Trophoblast cell (in vitro differentiated cells and primary cell): ENCODE data around the gene AAK1.

Source experiments
- DNase-seq, 2 donors: peaks; one replicate each; pipeline ENCODE4 v3.0.0-alpha.2; 2016
- H2AFZ ChIP-seq: 2 replicates; pipeline ENCODE4 v1.6.1; 2013; ENCODE audit warnings: low read length, moderate library complexity, mild to moderate bottlenecking; ENCODE audit not compliant: insufficient read depth, poor library complexity
- H2AK5ac ChIP-seq: 2 replicates; pipeline ENCODE4 v1.6.1; 2013; ENCODE audit warnings: mild to moderate bottlenecking, low read length
- H2BK120ac ChIP-seq: 2 replicates; pipeline ENCODE4 v1.6.1; 2013; ENCODE audit warnings: low read length, mild to moderate bottlenecking, moderate library complexity; ENCODE audit not compliant: insufficient read depth, poor library complexity
- H2BK12ac ChIP-seq: 2 replicates; pipeline ENCODE4 v1.6.1; 2013; ENCODE audit warnings: mild to moderate bottlenecking, low read length, moderate library complexity
- H2BK5ac ChIP-seq: 2 replicates; pipeline ENCODE4 v1.6.1; 2013; ENCODE audit warnings: low read length, low read depth, moderate library complexity, mild to moderate bottlenecking; ENCODE audit not compliant: poor library complexity
- H3K14ac ChIP-seq: 2 replicates; pipeline ENCODE4 v1.6.1; 2013; ENCODE audit warnings: mild to moderate bottlenecking, low read length
- H3K18ac ChIP-seq: 2 replicates; pipeline ENCODE4 v1.6.1; 2013; ENCODE audit warnings: mild to moderate bottlenecking, low read length
- H3K23ac ChIP-seq: 2 replicates; pipeline ENCODE4 v1.6.1; 2013; ENCODE audit warnings: low read length
- H3K27ac ChIP-seq: 2 replicates; pipeline ENCODE4 v1.5.1; 2013; ENCODE audit warnings: low read depth, mild to moderate bottlenecking, inconsistent platforms, low read length, moderate library complexity
- H3K27me3 ChIP-seq: 2 replicates; pipeline ENCODE4 v1.6.1; 2013; ENCODE audit warnings: inconsistent platforms, mild to moderate bottlenecking, low read length, moderate library complexity; ENCODE audit not compliant: insufficient read depth
- H3K36me3 ChIP-seq, 2 experiments: 1 replicate in 1 of 2; 2 replicates in 1 of 2; pipeline ENCODE4 v1.6.1; 2013; ENCODE audit warnings: low read length in 2 of 2, mild to moderate bottlenecking in 2 of 2, moderate library complexity in 1 of 2; ENCODE audit not compliant: insufficient read depth in 2 of 2, control insufficient read depth in 1 of 2
- H3K4ac ChIP-seq: 2 replicates; pipeline ENCODE4 v1.6.1; 2013; ENCODE audit warnings: low read depth, mild to moderate bottlenecking, low read length, moderate library complexity
- H3K4me1 ChIP-seq, 2 experiments: 1 replicate in 1 of 2; 2 replicates in 1 of 2; pipeline ENCODE4 v1.6.1; 2013; ENCODE audit warnings: low read length in 2 of 2, mild to moderate bottlenecking in 2 of 2, moderate library complexity in 1 of 2; ENCODE audit not compliant: insufficient read depth in 2 of 2, control insufficient read depth in 1 of 2
- H3K4me2 ChIP-seq: 2 replicates; pipeline ENCODE4 v1.6.1; 2013; ENCODE audit warnings: inconsistent platforms, mild to moderate bottlenecking, low read length, moderate library complexity
- H3K4me3 ChIP-seq: 2 replicates; pipeline ENCODE4 v1.5.1; 2013; ENCODE audit warnings: mild to moderate bottlenecking, low read depth, low read length, inconsistent platforms
- H3K79me1 ChIP-seq: one replicate; pipeline ENCODE4 v1.6.1; 2013; ENCODE audit warnings: low read length
- H3K79me2 ChIP-seq: 2 replicates; pipeline ENCODE4 v1.6.1; 2013; ENCODE audit warnings: low read length, mild to moderate bottlenecking; ENCODE audit not compliant: control insufficient read depth, insufficient read depth, poor library complexity
- H3K9ac ChIP-seq: 2 replicates; pipeline ENCODE4 v1.6.1; 2013; ENCODE audit warnings: mild to moderate bottlenecking, low read length
- H3K9me3 ChIP-seq: 2 replicates; pipeline ENCODE4 v1.6.1; 2013; ENCODE audit warnings: low read depth, mild to moderate bottlenecking, control low read depth, inconsistent platforms, low read length; ENCODE audit not compliant: insufficient read depth
- H4K12ac ChIP-seq: 2 replicates; pipeline ENCODE4 v1.6.1; 2013; ENCODE audit warnings: low read depth, mild to moderate bottlenecking, low read length, moderate library complexity
- H4K8ac ChIP-seq: 2 replicates; pipeline ENCODE4 v1.6.1; 2013; ENCODE audit warnings: low read depth, mild to moderate bottlenecking, low read length, moderate library complexity
- H4K91ac ChIP-seq: one replicate; pipeline ENCODE4 v1.6.1; 2013; ENCODE audit warnings: low read depth, mild to moderate bottlenecking, low read length, moderate library complexity
- WGBS: extraction: QIAGEN DNeasy Blood & Tissue Kit; methylation state at CpG from one replicate; pipeline ENCODE4 v1.1.7; 2013; ENCODE audit warnings: missing lambda C conversion rate; ENCODE audit not compliant: insufficient read length, insufficient coverage; ENCODE audit errors: extremely low coverage; 5-methylcytosine and 5-hydroxymethylcytosine counted together

The AAK1 gene

DNA sequence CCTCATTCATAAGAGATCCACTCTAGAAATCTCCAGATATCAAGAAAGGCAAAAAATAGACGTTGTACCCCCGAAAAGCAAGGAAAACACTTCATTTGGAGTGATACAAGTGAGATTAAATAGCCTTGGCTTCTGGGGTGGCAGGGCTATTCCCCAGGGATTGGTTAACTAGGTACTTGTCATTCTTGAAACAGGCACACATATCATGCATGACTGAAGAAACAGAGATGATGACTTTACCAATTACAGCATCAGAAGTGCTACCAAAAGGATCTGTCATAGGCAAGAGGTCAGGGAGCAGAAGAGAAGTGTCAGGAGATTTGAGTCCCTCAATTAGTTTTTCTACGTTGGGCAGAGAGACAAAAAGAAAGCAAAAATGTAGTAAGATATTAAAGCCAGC, 161.1 kb downstream of the AAK1 start:
- H3K4me1 ChIP-seq, result no peaks in the 10 kb centered on the region
- WGBS, result no CpG with 5 or more reads among the region's 3 CpGs
- peaks cover 12 to 14% of the 10 kb centered on the region in 2 experiments for H3K36me3 ChIP-seq
- H3K79me2 ChIP-seq, result no peaks in the 10 kb centered on the region
- no peak for DNase-seq
- no peak overlapping the region for H3K4me3 ChIP-seq
- no peak overlapping the region for H4K8ac ChIP-seq
- H3K27ac ChIP-seq, result no peak overlapping the region
- H2BK120ac ChIP-seq, result no peak overlapping the region
- H2BK5ac ChIP-seq, result no peak overlapping the region
- no peak overlapping the region for H3K9ac ChIP-seq
- H2BK12ac ChIP-seq, result no peak overlapping the region
- no peak overlapping the region for H3K18ac ChIP-seq
- no peak overlapping the region for H3K4me2 ChIP-seq
- no peak overlapping the region for H4K12ac ChIP-seq
- no peak overlapping the region for H2AFZ ChIP-seq
- no peaks in the 10 kb centered on the region for H3K27me3 ChIP-seq
- H4K91ac ChIP-seq, result no peak overlapping the region
- no peak overlapping the region for H3K4ac ChIP-seq
- no peaks in the 10 kb centered on the region for H3K79me1 ChIP-seq
- no peaks in the 10 kb centered on the region for H3K9me3 ChIP-seq
- no peak overlapping the region for H3K23ac ChIP-seq
- no peak overlapping the region for H2AK5ac ChIP-seq
- no peak overlapping the region for H3K14ac ChIP-seq

DNA sequence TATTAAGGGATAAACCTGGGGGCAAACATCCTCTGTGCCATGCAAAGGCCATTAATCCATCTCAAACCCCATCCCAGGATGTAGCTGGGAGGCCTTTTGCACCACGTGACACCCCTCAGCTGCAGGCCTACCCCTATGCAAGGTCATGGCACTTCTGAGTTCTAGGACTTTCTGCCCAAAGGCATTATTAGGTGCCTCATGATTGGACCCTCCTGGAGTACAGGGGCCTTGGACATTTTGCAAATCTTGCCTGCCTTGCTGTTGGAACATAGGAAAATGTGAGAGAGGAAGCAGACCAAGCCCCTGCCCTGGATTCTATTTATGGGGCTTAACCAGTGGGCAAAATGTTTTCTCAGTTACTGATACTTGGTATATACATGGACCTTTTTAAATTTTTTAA, 162.1 kb downstream of the AAK1 start:
- Histone ChIP-seq H3K4me3 (no peak overlapping the region), H4K91ac (no peak overlapping the region), H3K23ac (no peak overlapping the region), H3K79me1 (no peaks in the 10 kb centered on the region), H3K4me1 (no peaks in the 10 kb centered on the region), H3K14ac (no peak overlapping the region), H2BK5ac (no peak overlapping the region), H3K27me3 (no peaks in the 10 kb centered on the region), H3K18ac (no peak overlapping the region), H2AFZ (no peak overlapping the region), H4K12ac (no peak overlapping the region), H4K8ac (no peak overlapping the region), H3K36me3 (peaks cover 8 to 13% of the 10 kb centered on the region in 2 experiments), H3K4me2 (no peak overlapping the region), H2AK5ac (no peak overlapping the region), H3K27ac (no peak overlapping the region), H3K4ac (no peak overlapping the region), H2BK120ac (no peak overlapping the region), H3K9ac (no peak overlapping the region), H3K79me2 (no peaks in the 10 kb centered on the region), H3K9me3 (no peaks in the 10 kb centered on the region), H2BK12ac (no peak overlapping the region)
- DNase-seq, result no peak
- no CpG with 5 or more reads among the region's 1 CpG for WGBS

DNA sequence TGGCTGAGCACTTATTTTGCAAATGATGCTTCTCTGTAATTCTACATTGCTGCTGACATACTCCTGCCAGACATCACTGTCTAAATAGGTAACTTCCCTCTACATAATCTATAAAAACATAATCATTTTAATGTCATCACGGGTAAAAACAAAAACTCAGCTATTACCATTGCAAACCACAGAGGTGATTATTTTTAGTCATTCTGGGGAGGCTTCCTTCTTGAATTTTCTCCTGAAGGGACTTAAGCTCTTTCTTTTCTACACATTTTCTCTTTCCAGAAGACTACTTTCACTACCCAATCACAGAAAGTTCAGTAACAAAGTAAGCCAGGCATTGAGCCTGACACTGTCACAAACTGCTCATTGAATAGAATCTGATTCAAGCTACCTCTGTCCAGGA, 165.9 kb downstream of the AAK1 start:
- H2AFZ ChIP-seq, result no peak overlapping the region
- no peak overlapping the region for H2AK5ac ChIP-seq
- no peak overlapping the region for H3K4ac ChIP-seq
- peaks cover 7 to 10% of the 10 kb centered on the region in 2 experiments for H3K36me3 ChIP-seq
- no peak overlapping the region for H4K12ac ChIP-seq
- H2BK5ac ChIP-seq, result no peak overlapping the region
- DNase-seq, result no peak
- H3K79me1 ChIP-seq, result no peaks in the 10 kb centered on the region
- no peak overlapping the region for H3K9ac ChIP-seq
- H3K27ac ChIP-seq, result no peak overlapping the region
- no CpG with 5 or more reads among the region's 1 CpG for WGBS
- H3K9me3 ChIP-seq, result no peaks in the 10 kb centered on the region
- no peak overlapping the region for H4K91ac ChIP-seq
- H3K79me2 ChIP-seq, result no peaks in the 10 kb centered on the region
- H3K4me3 ChIP-seq, result no peak overlapping the region
- no peak overlapping the region for H3K14ac ChIP-seq
- H3K23ac ChIP-seq, result no peak overlapping the region
- H3K4me1 ChIP-seq, result no peaks in the 10 kb centered on the region
- H2BK12ac ChIP-seq, result no peak overlapping the region
- H2BK120ac ChIP-seq, result no peak overlapping the region
- H3K18ac ChIP-seq, result no peak overlapping the region
- H3K4me2 ChIP-seq, result no peak overlapping the region
- H4K8ac ChIP-seq, result no peak overlapping the region
- no peaks in the 10 kb centered on the region for H3K27me3 ChIP-seq

DNA sequence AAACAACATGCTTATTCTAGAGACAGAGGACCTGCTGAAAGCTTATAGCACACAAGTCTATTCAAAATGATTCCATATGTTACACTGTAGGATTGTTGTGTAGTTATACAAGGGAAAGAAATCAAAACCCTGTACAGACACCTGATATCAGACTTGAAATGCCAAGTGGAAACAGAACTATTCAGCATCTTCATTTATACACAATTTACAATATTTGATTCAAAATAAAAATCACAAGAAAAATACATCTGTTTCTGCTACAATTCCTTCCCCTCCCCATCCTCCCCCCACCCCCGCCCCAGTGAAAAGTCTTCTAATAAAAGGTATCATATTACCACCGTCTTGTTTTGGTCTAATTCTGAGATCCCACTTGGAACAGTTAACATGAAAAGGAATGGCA, 168.9 kb downstream of the AAK1 start:
- Histone ChIP-seq H3K79me2 (no peaks in the 10 kb centered on the region), H2BK120ac (no peak overlapping the region), H3K4me1 (no peaks in the 10 kb centered on the region), H2BK5ac (no peak overlapping the region), H2AK5ac (no peak overlapping the region), H3K4me3 (no peak overlapping the region), H4K12ac (no peak overlapping the region), H3K4me2 (no peak overlapping the region), H3K36me3 (peaks cover 2 to 3% of the 10 kb centered on the region in 2 experiments), H3K14ac (no peak overlapping the region), H3K4ac (no peak overlapping the region), H3K23ac (no peak overlapping the region), H3K18ac (no peak overlapping the region), H3K27me3 (no peaks in the 10 kb centered on the region), H3K9ac (no peak overlapping the region), H3K9me3 (no peaks in the 10 kb centered on the region), H4K91ac (no peak overlapping the region), H3K27ac (no peak overlapping the region), H3K79me1 (no peaks in the 10 kb centered on the region), H2BK12ac (no peak overlapping the region), H2AFZ (no peak overlapping the region), H4K8ac (no peak overlapping the region)
- DNase-seq, result no peak
- no CpG with 5 or more reads among the region's 2 CpGs for WGBS
